H1 (cell line): ENCODE results near the gene KLHL9. TPM values are rescaled to one million over a fixed set of nuclear protein-coding genes. Genes with fewer than 3 reads are reported as not detected.

Experiments used
- CTCF ChIA-PET: fragments of 300-600 bp; sonication (Branson Sonifier 250); formaldehyde crosslinking; loops from one replicate; lab custom pipeline; 2021; ENCODE audit not compliant: partially characterized antibody; lab: Charles Lee
- POLR2A ChIA-PET: fragments of 300-600 bp; sonication (Branson Sonifier 250); formaldehyde crosslinking; loops from one replicate; lab custom pipeline; 2021; ENCODE audit warnings: inconsistent platforms; ENCODE audit not compliant: partially characterized antibody; lab: Charles Lee
- DNase-seq, 2 experiments: peaks; one replicate each; pipeline versions ENCODE4 v3.0.0 to v3.0.0-alpha.2; 2010 to 2022; ENCODE audit warnings: low spot score in 2 of 2, low read depth in 1 of 2, mixed read lengths in 1 of 2
- FAIRE-seq: peaks from 2 replicates; lab custom pipeline; 2011; peaks lifted over from hg19 to GRCh38; lab: Jason Lieb, UNC
- H2AFZ ChIP-seq: 2 replicates; pipeline ENCODE4 v1.8.1; 2012; ENCODE audit warnings: low read length, inconsistent platforms
- H2AK5ac ChIP-seq: 2 replicates; pipeline ENCODE4 v1.6.1; 2013; ENCODE audit warnings: low read depth, low read length
- H2BK120ac ChIP-seq: replicated peaks from 2 replicates; pipeline ENCODE3; 2013; ENCODE audit warnings: low read depth, low read length, inconsistent platforms
- H2BK12ac ChIP-seq: 2 replicates; pipeline ENCODE4 v1.6.1; 2013; ENCODE audit warnings: low read depth, low read length
- H2BK15ac ChIP-seq: 2 replicates; pipeline ENCODE4 v1.6.1; 2013; ENCODE audit warnings: low read length
- H2BK20ac ChIP-seq: 2 replicates; pipeline ENCODE4 v1.6.1; 2013; ENCODE audit warnings: low read length
- H2BK5ac ChIP-seq: 2 replicates; pipeline ENCODE4 v1.6.1; 2013; ENCODE audit warnings: low read depth, low read length
- H3K14ac ChIP-seq: 2 replicates; pipeline ENCODE4 v1.6.1; 2013; ENCODE audit warnings: inconsistent platforms; ENCODE audit not compliant: insufficient read length
- H3K18ac ChIP-seq: 2 replicates; pipeline ENCODE4 v1.6.1; 2013; ENCODE audit warnings: low read length; ENCODE audit errors: extremely low read depth
- H3K23ac ChIP-seq: 2 replicates; pipeline ENCODE4 v1.6.1; 2013; ENCODE audit warnings: inconsistent platforms; ENCODE audit not compliant: insufficient read length
- H3K23me2 ChIP-seq: 2 replicates; pipeline ENCODE4 v1.6.1; 2013; ENCODE audit warnings: low read depth, low read length
- H3K27ac ChIP-seq: 2 replicates; pipeline ENCODE4 v1.6.1; 2011; ENCODE audit warnings: low read depth, low read length, inconsistent platforms
- H3K27me3 ChIP-seq, 4 experiments: replicated peaks in 1 of 4; 1 replicate in 1 of 4; 2 replicates in 3 of 4; pipeline versions ENCODE4 v1.6.1 to v1.8.1; 2011 to 2013; ENCODE audit warnings: low read length in 3 of 4, mild to moderate bottlenecking in 3 of 4, inconsistent platforms in 2 of 4, mixed read lengths in 2 of 4, moderate library complexity in 1 of 4; ENCODE audit not compliant: control insufficient read depth in 3 of 4, insufficient read depth in 3 of 4; ENCODE audit errors: extremely low read depth in 1 of 4
- H3K36me3 ChIP-seq, 4 experiments: 2 replicates each; pipeline versions ENCODE4 v1.6.1 to v1.8.1; 2011 to 2013; ENCODE audit warnings: mild to moderate bottlenecking in 4 of 4, low read length in 3 of 4, moderate library complexity in 2 of 4, control low read depth in 1 of 4, inconsistent platforms in 1 of 4; ENCODE audit not compliant: insufficient read depth in 4 of 4, control insufficient read depth in 2 of 4
- H3K4ac ChIP-seq: replicated peaks from 2 replicates; pipeline ENCODE3; 2013; ENCODE audit warnings: low read length, low read depth, mixed read lengths, inconsistent platforms; ENCODE audit not compliant: insufficient read length
- H3K4me1 ChIP-seq, 4 experiments: replicated peaks in 1 of 4; 1 replicate in 1 of 4; 2 replicates in 3 of 4; pipeline versions ENCODE4 v1.6.1 to v1.8.1; 2011 to 2013; ENCODE audit warnings: low read length in 3 of 4, inconsistent platforms in 2 of 4, mixed read lengths in 1 of 4; ENCODE audit not compliant: insufficient read depth in 4 of 4, control insufficient read depth in 3 of 4
- H3K4me2 ChIP-seq, 2 experiments: 2 replicates each; pipeline versions ENCODE4 v1.6.1 to v1.8.1; 2011 to 2013; ENCODE audit warnings: low read depth in 2 of 2, low read length in 2 of 2, control low read depth in 1 of 2, inconsistent platforms in 1 of 2, mild to moderate bottlenecking in 1 of 2; ENCODE audit not compliant: insufficient read depth in 1 of 2
- H3K4me3 ChIP-seq, 4 experiments: fragments of 200-600, 300-600 bp in 1 of 4; sonication (generic), shearing (Covaris generic), sonication (Bioruptor Twin) in 1 of 4; 2 replicates each; pipeline versions ENCODE4 v1.5.1 to v1.8.1; 2011 to 2016; ENCODE audit warnings: low read length in 4 of 4, low read depth in 3 of 4, control low read depth in 2 of 4, inconsistent platforms in 2 of 4, mild to moderate bottlenecking in 2 of 4, mixed read lengths in 1 of 4, moderate library complexity in 1 of 4; ENCODE audit not compliant: insufficient read depth in 2 of 4; ENCODE audit errors: extremely low read depth in 1 of 4
- H3K56ac ChIP-seq: replicated peaks from 2 replicates; pipeline ENCODE3; 2013; ENCODE audit warnings: low read depth, mild to moderate bottlenecking, mixed read lengths, low read length, inconsistent platforms; ENCODE audit not compliant: insufficient read length
- H3K79me1 ChIP-seq: 2 replicates; pipeline ENCODE4 v1.6.1; 2013; ENCODE audit warnings: low read depth, low read length, control low read depth
- H3K79me2 ChIP-seq, 2 experiments: 2 replicates each; pipeline versions ENCODE4 v1.6.1 to v1.8.1; 2012 to 2013; ENCODE audit warnings: low read length in 2 of 2, mild to moderate bottlenecking in 2 of 2, inconsistent platforms in 1 of 2; ENCODE audit not compliant: insufficient read depth in 2 of 2, control insufficient read depth in 1 of 2
- H3K9ac ChIP-seq, 4 experiments: replicated peaks in 1 of 4; 1 replicate in 1 of 4; 2 replicates in 3 of 4; pipeline versions ENCODE4 v1.6.1 to v1.8.1; 2011 to 2013; ENCODE audit warnings: low read depth in 3 of 4, low read length in 3 of 4, control low read depth in 2 of 4, mild to moderate bottlenecking in 2 of 4, moderate library complexity in 2 of 4, inconsistent platforms in 1 of 4; ENCODE audit errors: extremely low read depth in 1 of 4
- H3K9me3 ChIP-seq, 2 experiments: 2 replicates each; pipeline versions ENCODE4 v1.6.1 to v1.8.1; 2012 to 2013; ENCODE audit warnings: mild to moderate bottlenecking in 2 of 2, moderate library complexity in 2 of 2, control low read depth in 1 of 2, inconsistent platforms in 1 of 2, low read depth in 1 of 2, low read length in 1 of 2, mixed read lengths in 1 of 2; ENCODE audit not compliant: insufficient read depth in 2 of 2
- H4K20me1 ChIP-seq, 2 experiments: replicated peaks in 1 of 2; 2 replicates each; pipeline versions ENCODE3 to v1.8.1; 2011 to 2013; ENCODE audit warnings: inconsistent platforms in 2 of 2, low read length in 2 of 2, mild to moderate bottlenecking in 1 of 2; ENCODE audit not compliant: insufficient read depth in 2 of 2, control insufficient read depth in 1 of 2
- H4K5ac ChIP-seq: 2 replicates; pipeline ENCODE4 v1.6.1; 2013; ENCODE audit warnings: low read length, low read depth, mixed read lengths, inconsistent platforms; ENCODE audit not compliant: insufficient read length
- H4K8ac ChIP-seq: 2 replicates; pipeline ENCODE4 v1.8.0; 2013; ENCODE audit warnings: mild to moderate bottlenecking, moderate library complexity, low read length, inconsistent platforms; ENCODE audit not compliant: insufficient read depth; ENCODE audit errors: extremely low read depth
- H4K91ac ChIP-seq: replicated peaks from 2 replicates; pipeline ENCODE3; 2013; ENCODE audit warnings: low read length, mixed read lengths, inconsistent platforms; ENCODE audit not compliant: insufficient read length
- BACH1 ChIP-seq: IDR thresholded peaks from 2 replicates; pipeline ENCODE4 v1.6.1; 2012; ENCODE audit warnings: low read length, improper control_type of control experiment
- CBX5 ChIP-seq: fragments of 300-800, 300-1000 bp; sonication (generic); IDR thresholded peaks from 2 replicates; pipeline ENCODE4 v1.7.1; 2016; ENCODE audit warnings: antibody characterized with exemption, low read length, low read depth
- CREB1 ChIP-seq: IDR thresholded peaks from 2 replicates; pipeline ENCODE4 v1.6.1; 2012; ENCODE audit warnings: inconsistent platforms
- CTBP2 ChIP-seq: IDR thresholded peaks from 2 replicates; pipeline ENCODE4 v1.7.0; 2011; ENCODE audit warnings: borderline replicate concordance, mild to moderate bottlenecking, moderate library complexity, mixed read lengths, low read length; ENCODE audit not compliant: insufficient read depth, insufficient read length
- EZH2 ChIP-seq: fragments of 200-600 bp; sonication (generic); IDR thresholded peaks from 2 replicates; pipeline ENCODE4 v1.7.1; 2012; ENCODE audit warnings: low read depth, mild to moderate bottlenecking, moderate library complexity, low read length, inconsistent platforms; ENCODE audit not compliant: severe bottlenecking
- HDAC6 ChIP-seq: IDR thresholded peaks from one replicate; pipeline ENCODE4 v1.7.1; 2012; ENCODE audit warnings: low read depth, mild to moderate bottlenecking, inconsistent platforms, low read length, moderate library complexity
- PHF8 ChIP-seq: fragments of 200-600 bp; sonication (generic); conservative IDR thresholded peaks from 2 replicates; pipeline ENCODE4 v1.7.1; 2012; ENCODE audit warnings: low read depth, mild to moderate bottlenecking, inconsistent platforms, low read length, moderate library complexity
- RNF2 ChIP-seq: fragments of 200-900, 300-1000 bp; sonication (generic); IDR thresholded peaks from 2 replicates; pipeline ENCODE4 v1.7.1; 2016; ENCODE audit warnings: borderline replicate concordance, low read depth, mild to moderate bottlenecking, antibody characterized with exemption, low read length; ENCODE audit not compliant: poor library complexity, severe bottlenecking; ENCODE audit errors: missing control alignments
- TAF1 ChIP-seq: IDR thresholded peaks from 2 replicates; pipeline ENCODE4 v1.6.1; 2011; ENCODE audit warnings: mild to moderate bottlenecking, low read depth, low read length
- TAF7 ChIP-seq: optimal IDR thresholded peaks from 2 replicates; pipeline ENCODE3; 2011; ENCODE audit warnings: low read depth, mild to moderate bottlenecking, inconsistent platforms, low read length, moderate library complexity, borderline replicate concordance
- USF2 ChIP-seq: IDR thresholded peaks from 2 replicates; pipeline ENCODE4 v1.6.1; 2011; ENCODE audit warnings: low read length, improper control_type of control experiment
- WGBS, 2 experiments: shearing (Covaris generic) in 1 of 2; methylation state at CpG; one replicate each; pipeline versions ENCODE4 v1.1.6 to v1.1.7; 2013 to 2015; ENCODE audit warnings: low lambda C conversion rate in 2 of 2, mixed read lengths in 2 of 2, inconsistent platforms in 1 of 2, low coverage in 1 of 2, missing lambda C conversion rate in 1 of 2; ENCODE audit not compliant: insufficient replicate concordance in 2 of 2, insufficient coverage in 1 of 2, insufficient read length in 1 of 2; ENCODE audit errors: extremely low coverage in 1 of 2, missing lambda C conversion rate in 1 of 2; 5-methylcytosine and 5-hydroxymethylcytosine counted together
- polyA plus RNA-seq, 7 experiments: library from polyadenylated mRNA; depleted of rRNA in 3 of 7; stranded (reverse) in 5 of 7; unstranded in 2 of 7; fragments of >200 nt in 5 of 7; fragments of 200-250 nt in 2 of 7; gene quantifications; 1 replicate in 5 of 7; 2 replicates in 1 of 7; 4 replicates in 1 of 7; pipeline versions ENCODE4 v1.2.1 to v1.2.3, GENCODE V29; 2011 to 2013; ENCODE audit warnings: missing spikeins in 2 of 7, mixed read lengths in 2 of 7
- total RNA-seq: library from RNA; stranded (reverse); fragmentation: NEBNext Ultra II Directional; extraction: Animal tissue kit (Norgen Biotek cat#: 25700); gene quantifications from 2 replicates; pipeline ENCODE4 v1.2.1, GENCODE V29; 2021

Gene KLHL9
- total and polyA plus RNA-seq, 2 of the 8 experiments (the other 6 are each of a cell fraction or from before 2014, with no cell fraction given), result 4.9 to 15.7 TPM

- Histone ChIP-seq H4K5ac (no peak overlapping the region), H3K23me2 (no peaks in the 10 kb centered on the region), H4K8ac (no peak overlapping the region), H3K4me1 (no peaks in the 10 kb centered on the region), H2AK5ac (no peak overlapping the region), H2BK15ac (no peak overlapping the region), H3K9ac (no peak overlapping the region), H3K79me2 (no peaks in the 10 kb centered on the region), H3K4ac (no peak overlapping the region), H2AFZ (no peak overlapping the region; the same call in 1 of the 2 replicates), H3K14ac (no peak overlapping the region), H2BK20ac (no peak overlapping the region), H3K18ac (no peak overlapping the region), H3K23ac (no peak overlapping the region), H3K4me2 (no peak overlapping the region), H2BK120ac (no peak overlapping the region), H2BK5ac (no peak overlapping the region), H3K56ac (no peak overlapping the region), H3K9me3 (no peaks in the 10 kb centered on the region), H4K91ac (no peak overlapping the region), H4K20me1 (no peaks in the 10 kb centered on the region), H3K79me1 (no peaks in the 10 kb centered on the region), H3K27me3 (no peaks in the 10 kb centered on the region), H3K27ac (no peak overlapping the region), H2BK12ac (no peak overlapping the region), H3K4me3 (no peak overlapping the region), H3K36me3 (no peaks in the 10 kb centered on the region)
- FAIRE-seq (no peak), DNase-seq (no peak)
- POLR2A ChIA-PET, result no interaction called here
- 85% methylated on average over 8 of the region's 8 CpGs; no CpG with 5 or more reads in 1 of the 2 experiments for WGBS, 2 experiments
- CTCF ChIA-PET, result interaction anchor here (0.9 to 3.3 kb wide), 8 partner anchors 10 to 140 kb away, joined by 3 to 19 read pairs (median 4); no protein-coding TSS in a partner anchor
- TF ChIP-seq CREB1 (no peak), USF2 (no peak), TAF7 (no peak), EZH2 (no peak), TAF1 (no peak), CBX5 (no peak), CTBP2 (no peak), HDAC6 (no peak), BACH1 (no peak), PHF8 (no peak), RNF2 (no peak)
Observed at GRCh38 chr9:21316032-21316842, 19.0 kb downstream of the KLHL9 start.
